Measurements from ENCODE around the gene GSTM3. TPM values are rescaled to one million over a fixed set of nuclear protein-coding genes. Genes with fewer than 3 reads are reported as not detected.
"Not testable (repeated sequence)": the region's sequence is repeated elsewhere in the genome, so short reads cannot be mapped to it uniquely, and the experiment has no call there.

Gene GSTM3
- total and polyA plus RNA-seq, 7 experiments from 2014 or later, result 1.9 to 130 (median 11.9) TPM

DNA sequence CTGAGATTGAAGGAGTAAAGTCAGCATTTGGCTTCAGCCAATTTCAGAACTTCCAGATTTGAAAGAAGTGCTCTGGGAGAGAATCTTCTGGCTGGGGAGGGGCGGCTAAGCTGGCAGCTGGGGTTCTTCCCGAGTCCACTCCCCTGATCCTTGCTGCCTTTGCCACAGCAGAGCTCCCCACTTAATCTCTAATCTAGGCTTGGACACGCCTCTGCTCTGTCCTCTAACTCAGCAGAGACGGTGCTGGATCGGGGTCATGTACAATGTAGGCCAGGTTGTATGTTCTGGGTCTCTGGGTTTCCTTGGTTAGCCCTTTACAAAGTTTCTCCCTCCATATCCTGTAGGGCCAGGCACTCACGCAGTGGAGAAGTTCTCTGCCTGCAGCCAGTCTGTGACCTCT, 10.1 kb upstream of the GSTM3 start:
- Histone ChIP-seq H3K27ac (ENCODE audit: low read depth, low read length) (no peak overlapping the region), H3K4me3 (ENCODE audit: low read length) (no peak overlapping the region), H3K27me3 (ENCODE audit: control insufficient read depth in 2 of 2, insufficient read depth in 2 of 2, low read length in 2 of 2) (no peaks in the 10 kb centered on the region), H3K36me3 (ENCODE audit: control insufficient read depth in 2 of 3, insufficient read depth in 3 of 3, low read length in 3 of 3) (no peaks in the 10 kb centered on the region), H3K4me1 (ENCODE audit: control insufficient read depth in 2 of 2, insufficient read depth in 2 of 2, low read length in 2 of 2) (no peaks in the 10 kb centered on the region), H3K9me3 (ENCODE audit: control insufficient read depth in 2 of 3, low read length in 3 of 3) (no peaks in the 10 kb centered on the region)
- ChIA-PET POLR2A (no interaction called here), CTCF (no interaction called here)
- intact Hi-C loops (cut with micrococcal nuclease), result no loop called here
- Mint-ChIP-seq H3K9me3 (peaks cover 0 to 8% (median 0%) of the 10 kb centered on the region in 11 donors), H3K36me3 (peaks cover 0 to 3% (median 0%) of the 10 kb centered on the region in 5 donors), H3K4me1 (peaks cover 0 to 2% (median 0%) of the 10 kb centered on the region in 7 donors), H3K27me3 (peaks cover 0 to 49% (median 26%) of the 10 kb centered on the region in 5 donors), H3K4me3 (no peak overlapping the region), H3K27ac (no peak overlapping the region)
- DNase-seq (peak in 1 of 9 donors; percentile 9), ATAC-seq (no peak)

DNA sequence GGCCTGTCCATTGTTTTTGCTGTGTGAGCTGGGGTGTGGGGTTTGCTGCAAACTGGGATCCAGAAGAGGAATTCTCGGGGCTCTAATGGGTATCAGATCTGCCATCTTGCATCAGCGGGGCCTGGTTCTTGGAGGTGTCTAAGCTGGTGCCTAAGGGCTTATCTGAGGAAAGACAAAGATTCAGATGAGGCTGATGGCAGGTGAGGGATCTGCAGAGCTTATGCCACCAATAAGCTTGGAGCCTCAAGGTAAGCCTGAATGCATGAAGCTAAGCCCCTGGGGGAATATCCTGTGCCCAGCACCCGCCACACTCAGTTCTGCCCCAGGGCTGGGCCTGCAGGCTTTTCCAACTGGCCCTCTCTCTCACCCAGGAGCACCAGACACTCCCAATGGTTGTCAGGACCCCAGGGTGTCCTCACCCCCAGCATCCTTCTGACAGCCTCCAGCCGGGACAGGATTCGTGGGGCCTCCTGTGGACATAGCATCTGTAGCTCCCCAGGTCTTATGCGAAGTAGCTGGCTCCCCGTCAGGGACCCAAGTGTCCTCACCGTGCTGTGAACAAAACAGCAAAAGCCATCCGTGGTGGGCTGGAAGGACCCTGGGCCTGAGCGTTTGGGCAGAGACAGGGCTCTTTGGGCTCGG, 9.5 kb upstream of the GSTM3 start:
- H3K27me3 ChIP-seq (ENCODE audit: control insufficient read depth in 2 of 2, insufficient read depth in 2 of 2, low read length in 2 of 2), result no peaks in the 10 kb centered on the region
- ChIA-PET POLR2A (interaction anchor here (1.1 kb wide), 1 partner anchor 10 kb away, joined by 3 read pairs; no protein-coding TSS in a partner anchor), CTCF (interaction anchor here (1.3 kb wide), 1 partner anchor 27 kb away, joined by 4 read pairs; no protein-coding TSS in a partner anchor)
- intact Hi-C loops (cut with micrococcal nuclease), result no loop called here
- Mint-ChIP-seq H3K4me1 (peaks cover 0 to 2% (median 0%) of the 10 kb centered on the region in 7 donors), H3K27ac (no peak overlapping the region), H3K36me3 (peaks cover 0 to 3% (median 0%) of the 10 kb centered on the region in 5 donors), H3K4me3 (no peak overlapping the region), H3K27me3 (peaks cover 0 to 47% (median 26%) of the 10 kb centered on the region in 5 donors), H3K9me3 (peaks cover 0 to 8% (median 0%) of the 10 kb centered on the region in 11 donors)
- H3K9me3 ChIP-seq (ENCODE audit: control insufficient read depth in 2 of 3, low read length in 3 of 3), result no peaks in the 10 kb centered on the region
- H3K4me3 ChIP-seq (ENCODE audit: low read length), result no peak overlapping the region
- H3K36me3 ChIP-seq (ENCODE audit: control insufficient read depth in 2 of 3, insufficient read depth in 3 of 3, low read length in 3 of 3), result no peaks in the 10 kb centered on the region
- no peak for ATAC-seq
- H3K27ac ChIP-seq (ENCODE audit: low read depth, low read length), result no peak overlapping the region
- DNase-seq, result peak in 1 of 9 donors; percentile 13
- no peaks in the 10 kb centered on the region for H3K4me1 ChIP-seq (ENCODE audit: control insufficient read depth in 2 of 2, insufficient read depth in 2 of 2, low read length in 2 of 2)

GRCh38 chr1:109749221-109749620, 8.4 kb upstream of the GSTM3 start:
- no peak for ATAC-seq
- peaks cover 0 to 50% (median 26%) of the 10 kb centered on the region in 5 donors for H3K27me3 Mint-ChIP-seq
- H3K36me3 Mint-ChIP-seq, result peaks cover 0 to 3% (median 0%) of the 10 kb centered on the region in 5 donors

DNA sequence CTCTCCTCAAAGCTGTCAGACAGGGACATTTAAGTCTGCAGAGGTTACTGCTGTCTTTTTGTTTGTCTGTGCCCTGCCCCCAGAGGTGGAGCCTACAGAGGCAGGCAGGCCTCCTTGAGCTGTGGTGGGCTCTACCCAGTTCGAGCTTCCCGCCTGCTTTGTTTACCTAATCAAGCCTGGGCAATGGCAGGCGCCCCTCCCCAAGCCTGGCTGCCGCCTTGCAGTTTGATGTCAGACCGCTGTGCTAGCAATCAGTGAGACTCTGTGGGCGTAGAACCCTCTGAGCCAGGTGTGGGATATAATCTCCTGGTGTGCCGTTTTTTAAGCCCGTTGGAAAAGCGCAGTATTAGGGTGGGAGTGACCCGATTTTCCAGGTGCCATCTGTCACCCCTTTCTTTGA, 7.5 kb upstream of the GSTM3 start:
- peaks cover 0 to 45% (median 26%) of the 10 kb centered on the region in 5 donors for H3K27me3 Mint-ChIP-seq
- H3K27ac ChIP-seq (ENCODE audit: low read depth, low read length); H3K4me3 Mint-ChIP-seq; H3K27ac Mint-ChIP-seq; H3K4me3 ChIP-seq (ENCODE audit: low read length); H3K36me3 ChIP-seq (ENCODE audit: control insufficient read depth in 2 of 3, insufficient read depth in 3 of 3, low read length in 3 of 3); H3K27me3 ChIP-seq (ENCODE audit: control insufficient read depth in 2 of 2, insufficient read depth in 2 of 2, low read length in 2 of 2); H3K9me3 ChIP-seq (ENCODE audit: control insufficient read depth in 2 of 3, low read length in 3 of 3); H3K4me1 ChIP-seq (ENCODE audit: control insufficient read depth in 2 of 2, insufficient read depth in 2 of 2, low read length in 2 of 2); ATAC-seq; H3K9me3 Mint-ChIP-seq; POLR2A ChIA-PET; H3K36me3 Mint-ChIP-seq; H3K4me1 Mint-ChIP-seq; DNase-seq: not testable (repeated sequence)
- intact Hi-C loops (cut with micrococcal nuclease), result loop anchor here in 1 of 2 donors (10.0 kb wide), 1 partner anchor 56 kb away; no protein-coding TSS in a partner anchor
- CTCF ChIA-PET, result interaction anchor here (1.0 kb wide), 1 partner anchor 246 kb away, joined by 3 read pairs; no protein-coding TSS in a partner anchor

More at GRCh38 chr1:109749221-109749620, 8.4 kb upstream of the GSTM3 start:
- Mint-ChIP-seq H3K4me3 (no peak overlapping the region), H3K27ac (no peak overlapping the region), H3K4me1 (peaks cover 0 to 2% (median 0%) of the 10 kb centered on the region in 7 donors), H3K9me3 (peaks cover 0 to 8% (median 0%) of the 10 kb centered on the region in 11 donors)
- no peaks in the 10 kb centered on the region for H3K36me3 ChIP-seq (ENCODE audit: control insufficient read depth in 2 of 3, insufficient read depth in 3 of 3, low read length in 3 of 3)
- no peaks in the 10 kb centered on the region for H3K9me3 ChIP-seq (ENCODE audit: control insufficient read depth in 2 of 3, low read length in 3 of 3)
- H3K27me3 ChIP-seq (ENCODE audit: control insufficient read depth in 2 of 2, insufficient read depth in 2 of 2, low read length in 2 of 2), result no peaks in the 10 kb centered on the region
- no peak overlapping the region for H3K27ac ChIP-seq (ENCODE audit: low read depth, low read length)
- no peak overlapping the region for H3K4me3 ChIP-seq (ENCODE audit: low read length)
- intact Hi-C loops (cut with micrococcal nuclease), result loop anchor here in 1 of 2 donors (10.0 kb wide), 1 partner anchor 56 kb away; no protein-coding TSS in a partner anchor
- ChIA-PET CTCF (interaction anchor here (0.7 to 1.3 kb wide), 4 partner anchors 28 to 245 kb away, joined by 3 to 4 read pairs (median 3); no protein-coding TSS in a partner anchor), POLR2A (interaction anchor here (1.1 kb wide), 1 partner anchor 9 kb away, joined by 3 read pairs; no protein-coding TSS in a partner anchor)
- H3K4me1 ChIP-seq (ENCODE audit: control insufficient read depth in 2 of 2, insufficient read depth in 2 of 2, low read length in 2 of 2), result no peaks in the 10 kb centered on the region
- no peak for DNase-seq

GRCh38 chr1:109739738-109740614, 862 bp downstream of the GSTM3 start:
- Histone ChIP-seq H3K4me3 (ENCODE audit: low read length) (peak overlapping the region; percentile 70), H3K9me3 (ENCODE audit: control insufficient read depth in 2 of 3, low read length in 3 of 3) (no peaks in the 10 kb centered on the region), H3K27me3 (ENCODE audit: control insufficient read depth in 2 of 2, insufficient read depth in 2 of 2, low read length in 2 of 2) (no peaks in the 10 kb centered on the region), H3K4me1 (ENCODE audit: control insufficient read depth in 2 of 2, insufficient read depth in 2 of 2, low read length in 2 of 2) (peaks cover 0 to 11% of the 10 kb centered on the region in 2 donors), H3K27ac (ENCODE audit: low read depth, low read length) (peak overlapping the region; percentile 81), H3K36me3 (ENCODE audit: control insufficient read depth in 2 of 3, insufficient read depth in 3 of 3, low read length in 3 of 3) (peaks cover 0 to 19% (median 0%) of the 10 kb centered on the region in 3 experiments)
- CTCF ChIA-PET, result interaction anchor here (0.6 kb wide), 1 partner anchor 250 kb away, joined by 3 read pairs; no protein-coding TSS in a partner anchor
- POLR2A ChIA-PET, result interaction anchor here (1.0 to 1.5 kb wide), 2 partner anchors 10 to 191 kb away, joined by 3 read pairs; partner anchors contain the start of gene GNAI3
- H3K9me3 Mint-ChIP-seq, result peaks cover 0 to 2% (median 0%) of the 10 kb centered on the region in 11 donors
- peaks cover 0 to 9% (median 3%) of the 10 kb centered on the region in 5 donors for H3K36me3 Mint-ChIP-seq
- DNase-seq (peak; percentile 73 to 87 (median 85)), ATAC-seq (peak; percentile 99)
- H3K4me3 Mint-ChIP-seq, result peak overlapping the region; percentile 71 to 93 (median 87)
- H3K4me1 Mint-ChIP-seq, result peaks cover 3 to 21% (median 13%) of the 10 kb centered on the region in 7 donors
- intact Hi-C loops (cut with micrococcal nuclease), result loop anchor here (1.0 to 10.0 kb wide), 5 partner anchors 53 to 244 kb away; partner anchors contain the start of genes AHCYL1 (in 2 of the 2), GSTM2 (in 2 of the 2), GNAI3 (in 1 of the 2) and GSTM1 (in 1 of the 2)
- H3K27me3 Mint-ChIP-seq, result peaks cover 0 to 51% (median 0%) of the 10 kb centered on the region in 5 donors
- peak overlapping the region; percentile 17 to 95 (median 72) for H3K27ac Mint-ChIP-seq

- peaks cover 0 to 16% (median 0%) of the 10 kb centered on the region in 3 experiments for H3K36me3 ChIP-seq (ENCODE audit: control insufficient read depth in 2 of 3, insufficient read depth in 3 of 3, low read length in 3 of 3)
- intact Hi-C loops (cut with micrococcal nuclease), result no loop called here
- no peak overlapping the region for H3K4me3 ChIP-seq (ENCODE audit: low read length)
- Mint-ChIP-seq H3K4me1 (peaks cover 0 to 3% (median 0%) of the 10 kb centered on the region in 7 donors), H3K27ac (no peak overlapping the region), H3K27me3 (peaks cover 0 to 45% (median 0%) of the 10 kb centered on the region in 5 donors), H3K36me3 (peaks cover 0 to 15% (median 3%) of the 10 kb centered on the region in 5 donors), H3K4me3 (no peak overlapping the region), H3K9me3 (no peaks in the 10 kb centered on the region)
- POLR2A ChIA-PET, result no interaction called here
- H3K27ac ChIP-seq (ENCODE audit: low read depth, low read length), result no peak overlapping the region
- H3K27me3 ChIP-seq (ENCODE audit: control insufficient read depth in 2 of 2, insufficient read depth in 2 of 2, low read length in 2 of 2), result peaks cover 0 to 3% of the 10 kb centered on the region in 2 donors
- no peak for ATAC-seq
- CTCF ChIA-PET, result no interaction called here
- no peak for DNase-seq
- no peaks in the 10 kb centered on the region for H3K9me3 ChIP-seq (ENCODE audit: control insufficient read depth in 2 of 3, low read length in 3 of 3)
- H3K4me1 ChIP-seq (ENCODE audit: control insufficient read depth in 2 of 2, insufficient read depth in 2 of 2, low read length in 2 of 2), result no peaks in the 10 kb centered on the region
Measured at GRCh38 chr1:109733236-109733870, 7.5 kb downstream of the GSTM3 start.
